ENCODE measurements around the gene CAPG.

Gene CAPG

GRCh38 chr2:85438201-85439024 lies 28.2 kb upstream of the CAPG start:
- DNase-seq, result peak; percentile 47 to 61 (median 59)

- DNase-seq, result peak; percentile 95 to 98 (median 98)
These were observed 27.5 kb upstream of the CAPG start for GRCh38 chr2:85437488-85438200.

- DNase-seq, result peak in 2 of 4 experiments; percentile 28 to 31
These were observed 26.8 kb upstream of the CAPG start for GRCh38 chr2:85436836-85437487.

- no peak for DNase-seq
These were observed 26.0 kb upstream of the CAPG start for GRCh38 chr2:85435981-85436835.

GRCh38 chr2:85435220-85435958 lies 25.2 kb upstream of the CAPG start:
- DNase-seq, result peak in 1 of 4 experiments; percentile 29

- DNase-seq, result peak; percentile 55 to 73 (median 70)
These were observed 24.5 kb upstream of the CAPG start for GRCh38 chr2:85434696-85435095.

- no peak for DNase-seq
These were observed 23.4 kb upstream of the CAPG start for GRCh38 chr2:85433511-85434089.

GRCh38 chr2:85431570-85432205 lies 21.5 kb upstream of the CAPG start:
- DNase-seq, result no peak

- no peak for DNase-seq
These were observed 20.8 kb upstream of the CAPG start for GRCh38 chr2:85430752-85431569.

- no peak for DNase-seq
These were observed 19.7 kb upstream of the CAPG start for GRCh38 chr2:85429924-85430289.

GRCh38 chr2:85429213-85429923 lies 19.2 kb upstream of the CAPG start:
- DNase-seq, result peak in 3 of 4 experiments; percentile 43 to 58 (median 51)

GRCh38 chr2:85428343-85428881 lies 18.2 kb upstream of the CAPG start:
- DNase-seq, result peak; percentile 78 to 94 (median 88)

- DNase-seq, result peak; percentile 37 to 63 (median 60)
These were observed 17.2 kb upstream of the CAPG start for GRCh38 chr2:85427300-85427835.

GRCh38 chr2:85425588-85425987 lies 15.4 kb upstream of the CAPG start:
- no peak for DNase-seq

- DNase-seq, result no peak
These were observed 13.4 kb upstream of the CAPG start for GRCh38 chr2:85423525-85423924.

GRCh38 chr2:85422072-85422457 lies 11.9 kb upstream of the CAPG start:
- no peak for DNase-seq

- peak in 1 of 4 experiments; percentile 18 for DNase-seq
These were observed 11.3 kb upstream of the CAPG start for GRCh38 chr2:85421260-85422071.

Measured in suppressor macrophage (primary cell).